ENCODE measurements around the gene CCHCR1.

- no peak for TF ChIP-seq POLR3A (IDR thresholded peaks at IDR 0.05; ENCODE audit: borderline replicate concordance, extremely low read depth, insufficient read depth, insufficient read length)
- TF ChIP-seq ZFP36 (IDR thresholded peaks at IDR 0.05; ENCODE audit: low read depth, low read length, partially characterized antibody): no peak
- no peak for TF ChIP-seq MXI1 (IDR thresholded peaks at IDR 0.05; ENCODE audit: low read depth, low read length)
- no peak for TF ChIP-seq BRF1 (IDR thresholded peaks at IDR 0.05; ENCODE audit: borderline replicate concordance, extremely low read depth, insufficient read length)
- no peak for TF ChIP-seq FOS (IDR thresholded peaks at IDR 0.05; ENCODE audit: extremely low read depth, insufficient read length)
Measured at GRCh38 chr6:31129130-31129529, 28.5 kb downstream of the CCHCR1 start.
